LNCaP clone FGC (cell line): ENCODE measurements around the gene EGLN1.

Experiments
- DNase-seq: peaks from one replicate; pipeline ENCODE4 v3.0.0-alpha.2; 2011; ENCODE audit warnings: low read depth
- H3K4me3 ChIP-seq: 2 replicates; pipeline ENCODE4 v1.5.1; 2011; ENCODE audit warnings: mild to moderate bottlenecking, low read depth, low read length, control low read depth
- CTCF ChIP-seq: IDR thresholded peaks from 2 replicates; pipeline ENCODE4 v1.5.1; 2012; ENCODE audit warnings: mild to moderate bottlenecking; ENCODE audit not compliant: control insufficient read depth, insufficient read depth; ENCODE audit errors: extremely low read depth

The EGLN1 gene

DNA sequence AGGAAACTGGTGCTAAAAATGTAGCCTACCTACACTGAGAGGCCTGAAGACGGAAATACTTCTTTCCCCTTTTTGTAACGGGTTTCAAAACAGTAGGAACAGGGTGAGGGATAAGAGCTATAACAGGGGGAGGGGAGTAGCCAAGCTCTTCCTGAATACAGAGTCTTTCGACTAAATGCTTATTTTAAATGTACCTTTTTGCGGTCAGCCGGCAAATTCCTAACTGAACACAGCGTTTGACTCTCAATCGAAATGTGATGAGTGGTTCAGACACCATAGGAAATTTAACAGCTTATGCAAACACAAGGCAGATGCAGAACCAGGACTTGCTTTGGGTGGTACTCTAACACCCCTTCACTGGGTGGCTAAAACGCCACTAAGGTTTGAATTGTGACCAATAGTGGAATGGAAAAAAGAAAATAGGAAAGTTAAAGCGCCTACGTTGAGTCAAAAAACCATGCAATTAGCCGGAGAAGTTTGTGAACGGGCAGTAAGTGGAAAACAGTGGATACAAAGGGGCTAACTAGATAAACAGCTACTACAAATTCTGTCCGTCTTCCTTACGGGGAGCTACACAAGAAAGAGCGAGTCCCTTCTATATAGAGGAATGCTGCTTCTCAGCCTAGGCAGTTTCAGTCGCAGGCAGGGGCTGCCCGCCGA is 1.7 kb downstream of the EGLN1 start:
- H3K4me3 ChIP-seq: peak overlapping the region; percentile 81
- TF ChIP-seq CTCF: no peak
- no peak for DNase-seq

DNA sequence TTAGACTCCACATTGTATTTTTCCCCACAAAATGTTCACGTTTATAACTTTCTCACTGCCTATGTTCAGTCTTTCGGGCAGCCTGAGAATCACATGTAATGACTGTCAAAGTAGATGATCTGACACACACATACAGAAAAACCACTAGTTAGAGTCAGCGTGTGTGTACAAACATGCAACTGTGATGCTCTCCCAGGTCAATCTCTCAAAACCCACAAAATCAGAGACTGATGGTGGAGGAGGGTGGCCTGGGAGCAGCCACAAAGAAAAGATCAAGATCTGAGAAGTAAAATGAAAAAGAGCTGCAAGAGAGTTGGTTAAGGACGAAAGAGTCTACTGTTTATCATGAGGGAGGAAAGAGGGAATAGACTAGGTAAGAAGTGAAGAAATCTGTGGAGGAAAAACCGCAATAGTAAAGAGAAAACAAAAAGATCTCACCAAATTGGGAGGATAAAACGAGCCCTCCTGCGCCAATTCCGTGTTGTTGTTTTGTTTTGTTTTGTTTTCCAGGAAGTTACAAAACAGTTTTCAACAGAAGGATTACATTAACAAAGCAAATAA is 2.3 kb downstream of the EGLN1 start:
- no peak for TF ChIP-seq CTCF
- peak overlapping the region; percentile 81 for H3K4me3 ChIP-seq
- no peak for DNase-seq

DNA sequence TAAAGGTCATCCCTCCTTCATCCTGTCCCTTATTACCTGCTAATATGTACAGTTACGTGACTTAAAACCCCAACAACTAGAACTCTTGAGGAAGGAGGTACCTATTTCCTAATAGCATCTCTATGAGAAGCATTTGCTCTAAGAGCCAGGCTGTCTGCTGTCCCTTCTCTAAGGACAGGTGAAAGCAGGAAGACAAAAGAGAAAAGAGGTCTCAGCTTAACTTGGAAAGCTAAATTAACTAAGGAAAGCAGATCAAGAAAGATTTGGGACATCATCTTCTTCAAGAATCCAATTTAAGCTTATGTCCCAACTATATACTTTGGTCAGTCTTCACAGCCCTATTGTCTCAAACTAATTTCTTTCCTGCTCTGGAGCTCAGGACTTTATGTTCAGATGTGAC is 2.9 kb downstream of the EGLN1 start:
- DNase-seq: no peak
- H3K4me3 ChIP-seq: no peak overlapping the region
- TF ChIP-seq CTCF: no peak

GRCh38 chr1:231418741-231419107 is 3.4 kb downstream of the EGLN1 start:
- DNase-seq: no peak
- H3K4me3 ChIP-seq: no peak overlapping the region
- TF ChIP-seq CTCF: no peak

GRCh38 chr1:231418101-231418740 is 3.9 kb downstream of the EGLN1 start:
- no peak for DNase-seq
- H3K4me3 ChIP-seq: no peak overlapping the region

GRCh38 chr1:231417513-231417912 is 4.6 kb downstream of the EGLN1 start:
- no peak for TF ChIP-seq CTCF
- DNase-seq: no peak
- H3K4me3 ChIP-seq: no peak overlapping the region

More at GRCh38 chr1:231418101-231418740, 3.9 kb downstream of the EGLN1 start:
- TF ChIP-seq CTCF: no peak

- no peak for DNase-seq
- TF ChIP-seq CTCF: no peak
- H3K4me3 ChIP-seq: no peak overlapping the region
Observed at GRCh38 chr1:231416901-231417300, 5.2 kb downstream of the EGLN1 start.
